ENCODE data around the gene UIMC1.

DNA sequence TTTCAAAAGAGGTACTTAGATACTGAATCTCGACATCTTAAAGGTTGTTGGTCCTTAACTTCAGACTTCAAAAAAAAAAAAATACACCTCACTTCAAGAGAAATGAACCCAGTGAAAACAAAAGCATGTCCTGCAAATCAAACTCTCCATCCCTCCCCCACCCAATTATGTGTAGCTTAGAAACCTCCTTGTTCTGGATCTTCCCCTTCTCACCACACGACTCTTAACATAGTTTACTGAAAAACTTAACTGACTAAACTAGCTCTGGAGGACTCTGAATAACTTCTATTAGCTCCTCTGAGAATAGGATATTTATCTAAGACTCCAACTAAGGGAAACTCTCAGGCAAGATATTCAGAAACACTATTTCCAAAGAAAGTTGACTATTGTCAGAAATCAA is 58.7 kb downstream of the UIMC1 start:
- TF ChIP-seq CTCF (IDR thresholded peaks at IDR 0.05) (no peak), POLR2AphosphoS5 (IDR thresholded peaks at IDR 0.05) (no peak)
